B cell (primary cell): ENCODE measurements around the gene SHB. TPM values are rescaled to one million over a fixed set of nuclear protein-coding genes. Genes with fewer than 3 reads are reported as not detected.

Experiments
- ATAC-seq: fragments of 200-7000 bp; cut with Tn5 transposase; one replicate; pipeline ENCODE4 v1.10.0; 2021; ENCODE audit warnings: low read depth, mild to moderate bottlenecking, moderate number of reproducible peaks, moderate library complexity
- CTCF ChIA-PET: fragments of 350-600 bp; sonication (Branson Sonifier 250); formaldehyde crosslinking; loops from one replicate; lab custom pipeline; 2021; ENCODE audit warnings: antibody characterized with exemption, inconsistent platforms; lab: Charles Lee
- POLR2A ChIA-PET: fragments of 350-600 bp; sonication (Branson Sonifier 250); formaldehyde crosslinking; loops from one replicate; lab custom pipeline; 2021; ENCODE audit warnings: antibody characterized with exemption; lab: Charles Lee
- DNase-seq: peaks from one replicate; pipeline ENCODE4 v3.0.0; 2013
- H2AFZ ChIP-seq: 2 replicates; pipeline ENCODE4 v1.6.1; 2012; ENCODE audit warnings: mild to moderate bottlenecking, low read depth, low read length; ENCODE audit not compliant: insufficient read depth, poor library complexity, severe bottlenecking
- H3K27ac ChIP-seq, 2 donors: 1 replicate in 1 of 2; 2 replicates in 1 of 2; pipeline ENCODE4 v1.5.1; 2012 to 2013; ENCODE audit warnings: low read length in 2 of 2, mild to moderate bottlenecking in 2 of 2, moderate library complexity in 1 of 2
- H3K27me3 ChIP-seq, 4 experiments: fragments of 200-600 bp in 1 of 4; sonication (generic) in 1 of 4; replicated peaks in 1 of 4; 1 replicate in 2 of 4; 2 replicates in 2 of 4; pipeline versions ENCODE4 v1.6.1 to v1.7.0; 2013 to 2016; ENCODE audit warnings: low read length in 3 of 4, mild to moderate bottlenecking in 2 of 4, mixed read lengths in 1 of 4, moderate library complexity in 1 of 4; ENCODE audit not compliant: insufficient read depth in 4 of 4, control insufficient read depth in 3 of 4; ENCODE audit errors: control extremely low read depth in 1 of 4
- H3K36me3 ChIP-seq, 2 experiments: replicated peaks in 1 of 2; 1 replicate in 1 of 2; 2 replicates in 1 of 2; pipeline versions ENCODE4 v1.6.1 to v1.7.1; 2013; ENCODE audit warnings: low read length in 1 of 2; ENCODE audit not compliant: insufficient read depth in 2 of 2, control insufficient read depth in 1 of 2; ENCODE audit errors: control extremely low read depth in 1 of 2, extremely low read depth in 1 of 2
- H3K4me1 ChIP-seq, 2 donors: fragments of 200-600 bp in 1 of 2; sonication (generic) in 1 of 2; 1 replicate in 1 of 2; 2 replicates in 1 of 2; pipeline versions ENCODE4 v1.5.1 to v1.6.1; 2013 to 2017; ENCODE audit warnings: low read length in 2 of 2; ENCODE audit not compliant: control insufficient read depth in 2 of 2, insufficient read depth in 2 of 2
- H3K4me2 ChIP-seq: replicated peaks from 2 replicates; pipeline ENCODE3; 2012; ENCODE audit warnings: mild to moderate bottlenecking, low read depth, low read length; ENCODE audit not compliant: poor library complexity, severe bottlenecking
- H3K4me3 ChIP-seq, 5 experiments: fragments of 200-600 bp in 1 of 5; sonication (generic) in 1 of 5; 1 replicate in 3 of 5; 2 replicates in 2 of 5; pipeline versions ENCODE4 v1.5.1 to v1.7.0; 2011 to 2016; ENCODE audit warnings: low read length in 4 of 5, mild to moderate bottlenecking in 4 of 5, low read depth in 2 of 5, control low read depth in 1 of 5, moderate library complexity in 1 of 5; ENCODE audit not compliant: insufficient read depth in 1 of 5; ENCODE audit errors: control extremely low read depth in 1 of 5, extremely low read depth in 1 of 5
- H3K79me2 ChIP-seq: fragments of 200-600 bp; sonication (generic); one replicate; pipeline ENCODE4 v1.6.0; 2016; ENCODE audit warnings: low read length; ENCODE audit not compliant: control insufficient read depth, insufficient read depth
- H3K9ac ChIP-seq: fragments of 200-600 bp; sonication (generic); 2 replicates; pipeline ENCODE4 v1.6.1; 2017; ENCODE audit warnings: mild to moderate bottlenecking, low read length, moderate library complexity
- H3K9me3 ChIP-seq, 3 donors: one replicate each; pipeline versions ENCODE4 v1.6.1 to v1.7.1; 2013; ENCODE audit warnings: low read length in 2 of 3; ENCODE audit not compliant: control insufficient read depth in 2 of 3, insufficient read depth in 1 of 3; ENCODE audit errors: control extremely low read depth in 1 of 3
- H4K20me1 ChIP-seq: 2 replicates; pipeline ENCODE4 v1.6.0; 2012; ENCODE audit warnings: mild to moderate bottlenecking, low read length; ENCODE audit not compliant: insufficient read depth, control insufficient read depth, poor library complexity, severe bottlenecking
- H3K27ac Mint-ChIP-seq: one replicate; pipeline ENCODE4 v1.8.0; 2021; ENCODE audit warnings: mixed read lengths
- H3K27me3 Mint-ChIP-seq: one replicate; pipeline ENCODE4 v1.8.0; 2021; ENCODE audit warnings: mixed read lengths
- H3K4me1 Mint-ChIP-seq: one replicate; pipeline ENCODE4 v1.8.0; 2021; ENCODE audit warnings: mixed read lengths
- H3K4me3 Mint-ChIP-seq: one replicate; pipeline ENCODE4 v1.8.0; 2021; ENCODE audit warnings: mixed read lengths
- H3K9me3 Mint-ChIP-seq: one replicate; pipeline ENCODE4 v1.8.0; 2022; ENCODE audit warnings: mixed read lengths; ENCODE audit not compliant: insufficient read depth
- CTCF ChIP-seq: fragments of 200-600 bp; IDR thresholded peaks from one replicate; pipeline ENCODE4 v1.8.0; 2022; ENCODE audit warnings: antibody characterized with exemption, mild to moderate bottlenecking
- EZH2 ChIP-seq: IDR thresholded peaks from 2 replicates; pipeline ENCODE4 v1.6.1; 2012; ENCODE audit warnings: borderline replicate concordance, low read depth, mild to moderate bottlenecking, moderate library complexity, low read length; ENCODE audit not compliant: insufficient read depth, poor library complexity, severe bottlenecking
- WGBS: methylation state at CpG from one replicate; pipeline ENCODE4 v1.1.5; 2013; ENCODE audit warnings: missing lambda C conversion rate; ENCODE audit not compliant: insufficient coverage; 5-methylcytosine and 5-hydroxymethylcytosine counted together
- intact Hi-C: fragments of 100-400 bp; cut with micrococcal nuclease; formaldehyde crosslinking; loops from one replicate; pipeline ENCODE4 v1.10.0; 2022
- polyA plus RNA-seq: library from polyadenylated mRNA; depleted of rRNA; stranded (reverse); fragments of >200 nt; gene quantifications from 2 replicates; pipeline ENCODE4 v1.2.3, GENCODE V29; 2012
- total RNA-seq, 2 donors: library from RNA; stranded (reverse); fragments of 120-200 nt in 1 of 2; gene quantifications; 1 replicate in 1 of 2; 2 replicates in 1 of 2; pipeline versions ENCODE4 v1.2.3 to v1.2.4, GENCODE V29; 2013 to 2022

Gene SHB
- total and polyA plus RNA-seq, 2 donors (not counting 1 experiment from before 2014, with no cell fraction given), result 0.06 to 1.9 TPM

- ATAC-seq, result no peak
- H3K4me1 Mint-ChIP-seq, result peaks cover 17% of the 10 kb centered on the region
- H3K9me3 Mint-ChIP-seq, result no peaks in the 10 kb centered on the region
- peaks cover 5 to 11% of the 10 kb centered on the region in 2 donors for H3K4me1 ChIP-seq
- peaks cover 29% of the 10 kb centered on the region for H3K27me3 Mint-ChIP-seq
- no peaks in the 10 kb centered on the region for H3K79me2 ChIP-seq
- no peak overlapping the region for H3K27ac Mint-ChIP-seq
- H3K4me3 ChIP-seq, result no peak overlapping the region
- no peaks in the 10 kb centered on the region for H4K20me1 ChIP-seq
- H3K4me3 Mint-ChIP-seq, result no peak overlapping the region
- no peak overlapping the region for H2AFZ ChIP-seq
- H3K27me3 ChIP-seq, result peaks cover 0 to 15% (median 5%) of the 10 kb centered on the region in 4 experiments
- TF ChIP-seq EZH2, result no peak
- no peak for TF ChIP-seq CTCF
- ChIA-PET POLR2A (no interaction called here), CTCF (no interaction called here)
- no peak overlapping the region for H3K9ac ChIP-seq
- WGBS, result 97% methylated on average over 5 of the region's 14 CpGs
- H3K27ac ChIP-seq, result no peak overlapping the region
- no peaks in the 10 kb centered on the region for H3K9me3 ChIP-seq
- DNase-seq, result no peak
- no peaks in the 10 kb centered on the region for H3K36me3 ChIP-seq
- no peak overlapping the region for H3K4me2 ChIP-seq
- intact Hi-C loops, result no loop called here
These were observed 9.6 kb downstream of the SHB start for GRCh38 chr9:38059233-38059936.

- H3K27ac Mint-ChIP-seq, result no peak overlapping the region
- H2AFZ ChIP-seq, result no peak overlapping the region
- no peak for ATAC-seq
- no peak overlapping the region for H3K4me2 ChIP-seq
- peaks cover 17% of the 10 kb centered on the region for H3K4me1 Mint-ChIP-seq
- H3K27me3 Mint-ChIP-seq, result peaks cover 30% of the 10 kb centered on the region
- no peaks in the 10 kb centered on the region for H4K20me1 ChIP-seq
- H3K9me3 ChIP-seq, result no peaks in the 10 kb centered on the region
- H3K4me1 ChIP-seq, result peaks cover 5 to 11% of the 10 kb centered on the region in 2 donors
- H3K36me3 ChIP-seq, result no peaks in the 10 kb centered on the region
- H3K27me3 ChIP-seq, result peaks cover 0 to 14% (median 7%) of the 10 kb centered on the region in 4 experiments
- no peak overlapping the region for H3K4me3 ChIP-seq
- ChIA-PET CTCF (no interaction called here), POLR2A (no interaction called here)
- no peak overlapping the region for H3K27ac ChIP-seq
- no peaks in the 10 kb centered on the region for H3K79me2 ChIP-seq
- DNase-seq, result no peak
- TF ChIP-seq EZH2 (no peak), CTCF (no peak)
- no peak overlapping the region for H3K4me3 Mint-ChIP-seq
- 87% methylated on average over 11 of the region's 13 CpGs for WGBS
- no peak overlapping the region for H3K9ac ChIP-seq
- intact Hi-C loops, result no loop called here
- H3K9me3 Mint-ChIP-seq, result no peaks in the 10 kb centered on the region
These were observed 10.4 kb downstream of the SHB start for GRCh38 chr9:38058452-38059232.
